A673 (cell line): ENCODE measurements around the gene MS4A3. TPM values are rescaled to one million over a fixed set of nuclear protein-coding genes. Genes with fewer than 3 reads are reported as not detected.

Source experiments
- BruUV-seq: library from RNA; stranded (reverse); fragments of 400-500 nt; replicated peaks from 2 replicates; lab custom pipeline; 2021; lab: Mats Ljungman, UMichigan
- CTCF ChIA-PET: fragments of 300-600 bp; sonication (Branson Sonifier 250); formaldehyde crosslinking; loops from one replicate; lab custom pipeline; 2022; ENCODE audit warnings: antibody characterized with exemption; lab: Charles Lee
- POLR2A ChIA-PET: fragments of 300-600 bp; sonication (Branson Sonifier 250); formaldehyde crosslinking; loops from one replicate; lab custom pipeline; 2022; ENCODE audit warnings: antibody characterized with exemption; ENCODE audit not compliant: low non-redundant PET; lab: Charles Lee
- DNase-seq: peaks from one replicate; pipeline ENCODE4 v3.0.0-alpha.2; 2015; ENCODE audit warnings: low spot score
- H3K27ac ChIP-seq: fragments of 200-600 bp; sonication (generic); 2 replicates; pipeline ENCODE4 v1.5.1; 2016; ENCODE audit warnings: mixed run types, low read depth, mild to moderate bottlenecking, mixed read lengths, antibody characterized with exemption, low read length; ENCODE audit not compliant: poor library complexity, severe bottlenecking
- H3K27me3 ChIP-seq: fragments of 200-600 bp; sonication (generic); replicated peaks from 2 replicates; pipeline ENCODE4 v1.6.1; 2017; ENCODE audit warnings: mixed run types, low read depth, mild to moderate bottlenecking, mixed read lengths, antibody characterized with exemption, low read length; ENCODE audit not compliant: insufficient read depth, poor library complexity
- H3K36me3 ChIP-seq: fragments of 200-600 bp; sonication (generic); 2 replicates; pipeline ENCODE4 v1.6.1; 2016; ENCODE audit warnings: mixed run types, mild to moderate bottlenecking, mixed read lengths, antibody characterized with exemption, low read length; ENCODE audit not compliant: insufficient read depth, poor library complexity, severe bottlenecking
- H3K4me1 ChIP-seq: fragments of 200-600 bp; sonication (generic); 2 replicates; pipeline ENCODE4 v1.6.1; 2017; ENCODE audit warnings: mixed run types, mild to moderate bottlenecking, mixed read lengths, antibody characterized with exemption, low read length; ENCODE audit not compliant: insufficient read depth, poor library complexity, severe bottlenecking
- H3K4me3 ChIP-seq: fragments of 200-600 bp; sonication (generic); 2 replicates; pipeline ENCODE4 v1.5.1; 2016; ENCODE audit warnings: low read depth, mixed run types, mild to moderate bottlenecking, mixed read lengths, low read length; ENCODE audit not compliant: poor library complexity, severe bottlenecking
- H3K9me3 ChIP-seq: fragments of 200-600 bp; sonication (generic); 2 replicates; pipeline ENCODE4 v1.6.1; 2016; ENCODE audit warnings: mixed run types, low read depth, mild to moderate bottlenecking, mixed read lengths, antibody characterized with exemption, low read length; ENCODE audit not compliant: poor library complexity, severe bottlenecking
- EZH2 ChIP-seq: fragments of 200-600 bp; sonication (generic); IDR thresholded peaks from 2 replicates; pipeline ENCODE4 v1.6.1; 2017; ENCODE audit warnings: borderline replicate concordance, low read depth, mild to moderate bottlenecking, mixed read lengths, antibody characterized with exemption, low read length; ENCODE audit not compliant: poor library complexity, severe bottlenecking
- intact Hi-C: fragments of 100-400 bp; cut with micrococcal nuclease; formaldehyde crosslinking; loops from one replicate; pipeline ENCODE4 v1.10.0; 2022; ENCODE audit not compliant: unreplicated experiment
- total RNA-seq: library from RNA; stranded (reverse); gene quantifications from 2 replicates; pipeline ENCODE4 v1.2.3, GENCODE V29; 2021
- TF ChIP-seq, protein P1 (sequence below): fragments of 300-800, 200-600 bp; sonication (generic); conservative IDR thresholded peaks from 2 replicates; pipeline ENCODE4 v1.5.1; 2017; ENCODE audit warnings: low read depth, mild to moderate bottlenecking, antibody characterized with exemption, low read length, moderate library complexity, mixed read lengths

MS4A3 gene
- total RNA-seq, 1 experiment from 2014 or later, result not detected

DNA sequence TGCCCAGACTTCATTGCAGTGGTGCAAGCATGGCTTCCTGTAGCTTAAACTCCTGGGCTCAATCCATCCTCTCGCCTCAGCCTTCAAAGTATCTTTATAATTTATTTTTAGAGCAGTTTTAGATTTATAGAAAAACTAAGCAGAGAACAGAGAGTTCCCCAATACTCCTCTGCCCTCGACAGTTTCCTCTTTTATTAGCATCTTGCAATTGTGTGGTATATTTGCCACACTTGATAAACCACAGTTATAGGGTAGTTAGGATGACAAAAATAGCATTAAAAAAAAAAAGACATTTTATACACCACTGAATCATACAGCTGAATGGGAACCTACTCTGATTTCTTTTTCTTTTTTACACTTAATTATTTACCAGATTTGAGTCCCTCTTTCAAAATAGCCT is 63.2 kb downstream of the MS4A3 start:
- Histone ChIP-seq H3K9me3 (no peaks in the 10 kb centered on the region), H3K36me3 (no peaks in the 10 kb centered on the region), H3K4me3 (no peak overlapping the region), H3K27me3 (no peaks in the 10 kb centered on the region), H3K4me1 (no peaks in the 10 kb centered on the region), H3K27ac (no peak overlapping the region)
- no peak for DNase-seq
- ChIA-PET CTCF (no interaction called here), POLR2A (no interaction called here)
- no peak for TF ChIP-seq EZH2
- TF ChIP-seq, protein P1, sequence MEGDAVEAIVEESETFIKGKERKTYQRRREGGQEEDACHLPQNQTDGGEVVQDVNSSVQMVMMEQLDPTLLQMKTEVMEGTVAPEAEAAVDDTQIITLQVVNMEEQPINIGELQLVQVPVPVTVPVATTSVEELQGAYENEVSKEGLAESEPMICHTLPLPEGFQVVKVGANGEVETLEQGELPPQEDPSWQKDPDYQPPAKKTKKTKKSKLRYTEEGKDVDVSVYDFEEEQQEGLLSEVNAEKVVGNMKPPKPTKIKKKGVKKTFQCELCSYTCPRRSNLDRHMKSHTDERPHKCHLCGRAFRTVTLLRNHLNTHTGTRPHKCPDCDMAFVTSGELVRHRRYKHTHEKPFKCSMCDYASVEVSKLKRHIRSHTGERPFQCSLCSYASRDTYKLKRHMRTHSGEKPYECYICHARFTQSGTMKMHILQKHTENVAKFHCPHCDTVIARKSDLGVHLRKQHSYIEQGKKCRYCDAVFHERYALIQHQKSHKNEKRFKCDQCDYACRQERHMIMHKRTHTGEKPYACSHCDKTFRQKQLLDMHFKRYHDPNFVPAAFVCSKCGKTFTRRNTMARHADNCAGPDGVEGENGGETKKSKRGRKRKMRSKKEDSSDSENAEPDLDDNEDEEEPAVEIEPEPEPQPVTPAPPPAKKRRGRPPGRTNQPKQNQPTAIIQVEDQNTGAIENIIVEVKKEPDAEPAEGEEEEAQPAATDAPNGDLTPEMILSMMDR, result no peak
- no TSS peak for BruUV-seq
- intact Hi-C loops, result no loop called here

Other genes with a start within 250 kb of the MS4A3 start
- gene MRPL16, start 245.9 kb upstream of the MS4A3 start, total RNA-seq, result 53.4 and 57.5 TPM in 2 replicates
- gene CBLIF, start 211.2 kb upstream of the MS4A3 start, total RNA-seq, result not detected in 2 replicates
- not detected in 2 replicates for gene TCN1, start 190.2 kb upstream of the MS4A3 start, total RNA-seq
- gene OOSP3, start 177.9 kb upstream of the MS4A3 start, total RNA-seq, result not detected in 2 replicates
- not detected in 2 replicates for gene OOSP1, start 118.2 kb upstream of the MS4A3 start, total RNA-seq
- gene OOSP4A, start 92.6 kb upstream of the MS4A3 start, total RNA-seq, result not detected in 2 replicates
- not detected in 2 replicates for gene OOSP4B, start 39.5 kb upstream of the MS4A3 start, total RNA-seq
- gene OOSP2, start 16.3 kb upstream of the MS4A3 start, total RNA-seq, result not detected in 2 replicates
- gene MS4A2, start 32.0 kb downstream of the MS4A3 start, total RNA-seq, result not detected in 2 replicates
- not detected in 2 replicates for gene MS4A6A, start 126.4 kb downstream of the MS4A3 start, total RNA-seq
- not detected in 2 replicates for gene MS4A4E, start 186.5 kb downstream of the MS4A3 start, total RNA-seq
- not detected in 2 replicates for gene MS4A4A, start 224.0 kb downstream of the MS4A3 start, total RNA-seq